Measurements from ENCODE around the gene ZNF182.
"Not testable (repeated sequence)": the region's sequence is repeated elsewhere in the genome, so short reads cannot be mapped to it uniquely, and the experiment has no call there.

Gene ZNF182

GRCh38 chrX:48003758-48004457, at the start of gene ZNF182:
Gene ZNF182 (minus strand): TSS chrX:48003989. CDS start chrX:48002609, 1,380 bp downstream.
- no peak within 1 kb of the TSS for H3K27ac ChIP-seq (ENCODE audit: low read depth, low read length)
- peak within 1 kb of the TSS; percentile 81 for H2AFZ ChIP-seq (ENCODE audit: low read length, unreplicated experiment)

GRCh38 chrX:48046846-48047245, 43.1 kb upstream of the ZNF182 start:
- Histone ChIP-seq H3K27me3 (ENCODE audit: insufficient read depth, low read length) (no peaks in the 10 kb centered on the region), H2AFZ (ENCODE audit: low read length, unreplicated experiment) (no peak overlapping the region)

More at GRCh38 chrX:48003758-48004457, at the start of gene ZNF182:
- peaks cover 7% of the 10 kb centered on the region for H3K4me1 ChIP-seq (ENCODE audit: control insufficient read depth, insufficient read depth, low read length, unreplicated experiment)
- H3K79me2 ChIP-seq (ENCODE audit: control insufficient read depth, insufficient read depth, low read length, unreplicated experiment) = peaks cover 18% of the 10 kb centered on the region
- H3K36me3 ChIP-seq (ENCODE audit: insufficient read depth, low read length) = no peaks in the 10 kb centered on the region; the same call in 1 of the 2 replicates
- H3K27me3 ChIP-seq (ENCODE audit: insufficient read depth, low read length) = no peaks in the 10 kb centered on the region
- H3K4me3 ChIP-seq (ENCODE audit: low read depth, low read length) = peak within 1 kb of the TSS; percentile 94

GRCh38 chrX:48045410-48046311, 41.9 kb upstream of the ZNF182 start:
- peak overlapping the region; percentile 89 for H3K27ac ChIP-seq (ENCODE audit: low read depth, low read length)
- no peaks in the 10 kb centered on the region for H3K79me2 ChIP-seq (ENCODE audit: control insufficient read depth, insufficient read depth, low read length, unreplicated experiment)
- H3K4me1 ChIP-seq (ENCODE audit: control insufficient read depth, insufficient read depth, low read length, unreplicated experiment) = peaks cover 21% of the 10 kb centered on the region
- H2AFZ ChIP-seq (ENCODE audit: low read length, unreplicated experiment) = peak overlapping the region; percentile 43
- H3K36me3 ChIP-seq (ENCODE audit: insufficient read depth, low read length) = no peaks in the 10 kb centered on the region
- peak overlapping the region; percentile 54 for H3K4me3 ChIP-seq (ENCODE audit: low read depth, low read length)
- H3K27me3 ChIP-seq (ENCODE audit: insufficient read depth, low read length) = no peaks in the 10 kb centered on the region

More at GRCh38 chrX:48046846-48047245, 43.1 kb upstream of the ZNF182 start:
- Histone ChIP-seq H3K79me2 (ENCODE audit: control insufficient read depth, insufficient read depth, low read length, unreplicated experiment) (no peaks in the 10 kb centered on the region), H3K4me1 (ENCODE audit: control insufficient read depth, insufficient read depth, low read length, unreplicated experiment) (peaks cover 21% of the 10 kb centered on the region), H3K4me3 (ENCODE audit: low read depth, low read length) (no peak overlapping the region), H3K27ac (ENCODE audit: low read depth, low read length) (peak overlapping the region; percentile 89), H3K36me3 (ENCODE audit: insufficient read depth, low read length) (no peaks in the 10 kb centered on the region)

- H3K36me3 ChIP-seq (ENCODE audit: insufficient read depth, low read length) = no peaks in the 10 kb centered on the region
- no peaks in the 10 kb centered on the region for H3K79me2 ChIP-seq (ENCODE audit: control insufficient read depth, insufficient read depth, low read length, unreplicated experiment)
- H3K4me1 ChIP-seq (ENCODE audit: control insufficient read depth, insufficient read depth, low read length, unreplicated experiment) = peaks cover 20% of the 10 kb centered on the region
- no peak overlapping the region for H2AFZ ChIP-seq (ENCODE audit: low read length, unreplicated experiment)
- H3K27ac ChIP-seq (ENCODE audit: low read depth, low read length) = no peak overlapping the region
- no peak overlapping the region for H3K4me3 ChIP-seq (ENCODE audit: low read depth, low read length)
- H3K27me3 ChIP-seq (ENCODE audit: insufficient read depth, low read length) = no peaks in the 10 kb centered on the region
Measured at GRCh38 chrX:48043056-48043455, 39.3 kb upstream of the ZNF182 start.

GRCh38 chrX:48035891-48036290, 32.1 kb upstream of the ZNF182 start:
- H3K36me3 ChIP-seq (ENCODE audit: insufficient read depth, low read length) = no peaks in the 10 kb centered on the region
- H3K4me3 ChIP-seq (ENCODE audit: low read depth, low read length) = no peak overlapping the region
- no peaks in the 10 kb centered on the region for H3K79me2 ChIP-seq (ENCODE audit: control insufficient read depth, insufficient read depth, low read length, unreplicated experiment)
- H3K27me3 ChIP-seq (ENCODE audit: insufficient read depth, low read length) = no peaks in the 10 kb centered on the region
- H2AFZ ChIP-seq (ENCODE audit: low read length, unreplicated experiment) = no peak overlapping the region
- H3K27ac ChIP-seq (ENCODE audit: low read depth, low read length) = no peak overlapping the region
- H3K4me1 ChIP-seq (ENCODE audit: control insufficient read depth, insufficient read depth, low read length, unreplicated experiment) = no peaks in the 10 kb centered on the region

- H3K36me3 ChIP-seq (ENCODE audit: insufficient read depth, low read length); H3K4me3 ChIP-seq (ENCODE audit: low read depth, low read length); H3K4me1 ChIP-seq (ENCODE audit: control insufficient read depth, insufficient read depth, low read length, unreplicated experiment); H2AFZ ChIP-seq (ENCODE audit: low read length, unreplicated experiment); H3K27ac ChIP-seq (ENCODE audit: low read depth, low read length); H3K27me3 ChIP-seq (ENCODE audit: insufficient read depth, low read length); H3K79me2 ChIP-seq (ENCODE audit: control insufficient read depth, insufficient read depth, low read length, unreplicated experiment): not testable (repeated sequence)
Measured at GRCh38 chrX:48030641-48031173, 26.9 kb upstream of the ZNF182 start.

GRCh38 chrX:48030237-48030636, 26.4 kb upstream of the ZNF182 start:
- no peaks in the 10 kb centered on the region for H3K4me1 ChIP-seq (ENCODE audit: control insufficient read depth, insufficient read depth, low read length, unreplicated experiment)
- no peaks in the 10 kb centered on the region for H3K36me3 ChIP-seq (ENCODE audit: insufficient read depth, low read length)
- H3K27ac ChIP-seq (ENCODE audit: low read depth, low read length) = no peak overlapping the region
- H2AFZ ChIP-seq (ENCODE audit: low read length, unreplicated experiment) = no peak overlapping the region
- no peak overlapping the region for H3K4me3 ChIP-seq (ENCODE audit: low read depth, low read length)
- H3K27me3 ChIP-seq (ENCODE audit: insufficient read depth, low read length) = no peaks in the 10 kb centered on the region
- no peaks in the 10 kb centered on the region for H3K79me2 ChIP-seq (ENCODE audit: control insufficient read depth, insufficient read depth, low read length, unreplicated experiment)

GRCh38 chrX:48028091-48028490, 24.3 kb upstream of the ZNF182 start:
- Histone ChIP-seq H3K4me3 (ENCODE audit: low read depth, low read length) (no peak overlapping the region), H3K36me3 (ENCODE audit: insufficient read depth, low read length) (no peaks in the 10 kb centered on the region), H2AFZ (ENCODE audit: low read length, unreplicated experiment) (no peak overlapping the region), H3K27ac (ENCODE audit: low read depth, low read length) (no peak overlapping the region), H3K27me3 (ENCODE audit: insufficient read depth, low read length) (no peaks in the 10 kb centered on the region), H3K4me1 (ENCODE audit: control insufficient read depth, insufficient read depth, low read length, unreplicated experiment) (no peaks in the 10 kb centered on the region), H3K79me2 (ENCODE audit: control insufficient read depth, insufficient read depth, low read length, unreplicated experiment) (no peaks in the 10 kb centered on the region)

- not testable (repeated sequence) for H3K36me3 ChIP-seq (ENCODE audit: insufficient read depth, low read length); H2AFZ ChIP-seq (ENCODE audit: low read length, unreplicated experiment); H3K79me2 ChIP-seq (ENCODE audit: control insufficient read depth, insufficient read depth, low read length, unreplicated experiment); H3K4me3 ChIP-seq (ENCODE audit: low read depth, low read length); H3K4me1 ChIP-seq (ENCODE audit: control insufficient read depth, insufficient read depth, low read length, unreplicated experiment); H3K27me3 ChIP-seq (ENCODE audit: insufficient read depth, low read length); H3K27ac ChIP-seq (ENCODE audit: low read depth, low read length)
Measured at GRCh38 chrX:48027545-48027944, 23.8 kb upstream of the ZNF182 start.

- Histone ChIP-seq H3K4me3 (ENCODE audit: low read depth, low read length) (no peak overlapping the region), H3K36me3 (ENCODE audit: insufficient read depth, low read length) (no peaks in the 10 kb centered on the region), H3K4me1 (ENCODE audit: control insufficient read depth, insufficient read depth, low read length, unreplicated experiment) (peaks cover 6% of the 10 kb centered on the region), H3K27me3 (ENCODE audit: insufficient read depth, low read length) (no peaks in the 10 kb centered on the region), H2AFZ (ENCODE audit: low read length, unreplicated experiment) (no peak overlapping the region), H3K79me2 (ENCODE audit: control insufficient read depth, insufficient read depth, low read length, unreplicated experiment) (no peaks in the 10 kb centered on the region), H3K27ac (ENCODE audit: low read depth, low read length) (no peak overlapping the region)
Measured at GRCh38 chrX:48025561-48025960, 21.8 kb upstream of the ZNF182 start.
